ENCODE results near the gene DLG2. TPM values are rescaled to one million over a fixed set of nuclear protein-coding genes. Genes with fewer than 3 reads are reported as not detected.

The DLG2 gene
- total and polyA plus RNA-seq, 9 of the 15 experiments (the other 6 are each of a cell fraction or from before 2014, with no cell fraction given) = 0.52 to 1.6 (median 0.95) TPM

DNA sequence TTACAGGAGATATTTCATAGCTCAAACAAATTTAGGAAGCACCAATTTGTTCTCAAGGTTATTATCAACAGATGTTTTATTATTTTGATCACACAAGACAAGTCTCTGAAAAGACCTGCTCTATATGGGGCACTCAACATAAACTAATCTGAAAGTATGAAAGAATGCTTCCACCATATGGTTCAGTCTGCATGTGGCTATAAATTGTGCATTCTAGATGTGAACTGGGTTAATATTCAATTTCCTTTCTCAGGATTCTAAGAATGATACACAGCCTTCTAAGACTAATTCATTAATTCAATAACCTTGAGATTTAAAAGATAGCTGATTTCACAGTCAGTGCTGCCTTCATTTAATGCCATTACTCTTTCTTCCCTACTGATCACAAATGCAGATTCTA is 1489.6 kb downstream of the DLG2 start (continued):
- no peak for TF ChIP-seq ZNF407 (IDR thresholded peaks at IDR 0.05; ENCODE audit: low read depth)
- no peak for TF ChIP-seq PML (IDR thresholded peaks at IDR 0.05; ENCODE audit: low read length)
- TF ChIP-seq NCOA4 (IDR thresholded peaks at IDR 0.05; ENCODE audit: partially characterized antibody) = no peak
- TF ChIP-seq CREB3 (tag; conservative IDR thresholded peaks at IDR 0.05; ENCODE audit: low read depth) = no peak
- TF ChIP-seq HMGN3 (IDR thresholded peaks at IDR 0.05; ENCODE audit: borderline replicate concordance, extremely low read depth, insufficient read length, low read depth, low read length) = no peak
- no peak for TF ChIP-seq ETV6 (IDR thresholded peaks at IDR 0.05; ENCODE audit: borderline replicate concordance in 1 of 2, low read depth in 2 of 2, low read length in 1 of 2)
- TF ChIP-seq ETV6 (CRISPR knock-in tag; IDR thresholded peaks at IDR 0.05; ENCODE audit: borderline replicate concordance) = no peak

Data from K562 (cell line).